Thoracic aorta (tissue), 2 donors: ENCODE results near the gene ATP12A. TPM values are rescaled to one million over a fixed set of nuclear protein-coding genes. Genes with fewer than 3 reads are reported as not detected.

Source experiments
- ATAC-seq: fragments of 150-250 bp; one replicate; pipeline ENCODE4 v1.8.0; 2017; ENCODE audit warnings: low read depth; ENCODE audit not compliant: insufficient number of reproducible peaks, low FRiP score
- DNase-seq: peaks from one replicate; pipeline ENCODE4 v3.0.0-alpha.2; 2020; ENCODE audit warnings: low spot score
- H3K27ac ChIP-seq, 2 donors: fragments of 200-600 bp; sonication (generic); 1 replicate in 1 of 2; 2 replicates in 1 of 2; pipeline ENCODE4 v1.5.1; 2016; ENCODE audit warnings: mild to moderate bottlenecking in 2 of 2, moderate library complexity in 2 of 2
- H3K27me3 ChIP-seq: fragments of 200-600 bp; sonication (generic); replicated peaks from 2 replicates; pipeline ENCODE4 v1.6.0; 2016; ENCODE audit warnings: mild to moderate bottlenecking; ENCODE audit not compliant: insufficient read depth
- H3K36me3 ChIP-seq: fragments of 200-600 bp; sonication (generic); one replicate; pipeline ENCODE4 v1.5.1; 2016
- H3K4me1 ChIP-seq, 2 donors: fragments of 200-600 bp; sonication (generic); 1 replicate in 1 of 2; 2 replicates in 1 of 2; pipeline versions ENCODE4 v1.5.1 to v1.6.0; 2016; ENCODE audit warnings: low read depth in 2 of 2, mild to moderate bottlenecking in 1 of 2; ENCODE audit not compliant: control insufficient read depth in 1 of 2
- H3K4me3 ChIP-seq: fragments of 200-600 bp; sonication (generic); 2 replicates; pipeline ENCODE4 v1.5.1; 2016; ENCODE audit warnings: mild to moderate bottlenecking
- H3K9me3 ChIP-seq: fragments of 200-600 bp; sonication (generic); 2 replicates; pipeline ENCODE4 v1.5.1; 2016
- total RNA-seq, 2 donors: library from RNA; depleted of rRNA; stranded (reverse); fragments of >200 nt; gene quantifications; one replicate each; pipeline versions ENCODE4 v1.1.0 to v1.2.3, GENCODE V29; 2016
- TF ChIP-seq, protein P1 (sequence below): fragments of 200-600 bp; sonication (generic); IDR thresholded peaks from one replicate; pipeline ENCODE4 v1.5.1; 2019; ENCODE audit warnings: antibody characterized with exemption

Gene ATP12A
- total RNA-seq, 2 donors from 2014 or later = 0.14 TPM; not detected in 1

GRCh38 chr13:24747248-24748060, 67.2 kb downstream of the ATP12A start:
- Histone ChIP-seq H3K27me3 (no peaks in the 10 kb centered on the region), H3K4me3 (peak overlapping the region; percentile 53)

DNA sequence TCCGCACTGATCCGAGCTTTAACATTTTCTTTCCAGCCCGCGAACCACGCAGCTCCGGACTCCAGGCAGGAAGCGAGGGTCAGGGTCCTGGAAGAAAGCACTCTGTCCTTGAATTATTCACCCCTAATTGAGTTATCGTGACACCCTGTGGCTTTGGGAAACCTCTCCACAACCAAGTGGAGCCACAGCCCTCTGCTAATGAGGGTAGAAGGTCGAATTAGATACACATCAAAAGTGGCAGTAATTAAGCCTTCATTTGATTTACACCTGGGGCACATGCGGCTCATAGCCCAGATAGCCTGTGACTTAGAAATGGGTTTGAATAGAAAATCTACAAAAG, 67.8 kb downstream of the ATP12A start:
- Histone ChIP-seq H3K4me3 (peak overlapping the region; percentile 53), H3K27me3 (no peaks in the 10 kb centered on the region), H3K4me1 (peaks cover 6 to 24% of the 10 kb centered on the region in 2 donors), H3K36me3 (no peaks in the 10 kb centered on the region), H3K27ac (no peak overlapping the region), H3K9me3 (no peaks in the 10 kb centered on the region)
- TF ChIP-seq, protein P1, sequence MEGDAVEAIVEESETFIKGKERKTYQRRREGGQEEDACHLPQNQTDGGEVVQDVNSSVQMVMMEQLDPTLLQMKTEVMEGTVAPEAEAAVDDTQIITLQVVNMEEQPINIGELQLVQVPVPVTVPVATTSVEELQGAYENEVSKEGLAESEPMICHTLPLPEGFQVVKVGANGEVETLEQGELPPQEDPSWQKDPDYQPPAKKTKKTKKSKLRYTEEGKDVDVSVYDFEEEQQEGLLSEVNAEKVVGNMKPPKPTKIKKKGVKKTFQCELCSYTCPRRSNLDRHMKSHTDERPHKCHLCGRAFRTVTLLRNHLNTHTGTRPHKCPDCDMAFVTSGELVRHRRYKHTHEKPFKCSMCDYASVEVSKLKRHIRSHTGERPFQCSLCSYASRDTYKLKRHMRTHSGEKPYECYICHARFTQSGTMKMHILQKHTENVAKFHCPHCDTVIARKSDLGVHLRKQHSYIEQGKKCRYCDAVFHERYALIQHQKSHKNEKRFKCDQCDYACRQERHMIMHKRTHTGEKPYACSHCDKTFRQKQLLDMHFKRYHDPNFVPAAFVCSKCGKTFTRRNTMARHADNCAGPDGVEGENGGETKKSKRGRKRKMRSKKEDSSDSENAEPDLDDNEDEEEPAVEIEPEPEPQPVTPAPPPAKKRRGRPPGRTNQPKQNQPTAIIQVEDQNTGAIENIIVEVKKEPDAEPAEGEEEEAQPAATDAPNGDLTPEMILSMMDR = no peak
- no peak for DNase-seq
- ATAC-seq = no peak

More at GRCh38 chr13:24747248-24748060, 67.2 kb downstream of the ATP12A start:
- TF ChIP-seq, protein P1 = no peak
- Histone ChIP-seq H3K9me3 (no peaks in the 10 kb centered on the region), H3K36me3 (no peaks in the 10 kb centered on the region), H3K4me1 (peaks cover 6 to 24% of the 10 kb centered on the region in 2 donors), H3K27ac (no peak overlapping the region)
- DNase-seq (no peak), ATAC-seq (no peak)

GRCh38 chr13:24759197-24759596, 79.0 kb downstream of the ATP12A start:
- ATAC-seq (no peak), DNase-seq (no peak)
- H3K4me1 ChIP-seq = no peaks in the 10 kb centered on the region
- TF ChIP-seq, protein P1 = no peak
- no peaks in the 10 kb centered on the region for H3K27me3 ChIP-seq
- H3K36me3 ChIP-seq = no peaks in the 10 kb centered on the region
- H3K9me3 ChIP-seq = no peaks in the 10 kb centered on the region
- H3K4me3 ChIP-seq = no peak overlapping the region
- no peak overlapping the region for H3K27ac ChIP-seq

Other genes with a start within 250 kb of the ATP12A start
- gene PARP4, start 167.6 kb upstream of the ATP12A start, total RNA-seq = 10 to 100 TPM; 28.3 to 48.8 TPM
- not detected for gene RNF17, start 83.8 kb downstream of the ATP12A start, total RNA-seq